Measurements from ENCODE around the gene ZIK1. TPM values are rescaled to one million over a fixed set of nuclear protein-coding genes. Genes with fewer than 3 reads are reported as not detected.

Gene ZIK1
- total and polyA plus RNA-seq, 2 donors (not counting 1 experiment from before 2014, with no cell fraction given) = 5.3 to 21.8 TPM

DNA sequence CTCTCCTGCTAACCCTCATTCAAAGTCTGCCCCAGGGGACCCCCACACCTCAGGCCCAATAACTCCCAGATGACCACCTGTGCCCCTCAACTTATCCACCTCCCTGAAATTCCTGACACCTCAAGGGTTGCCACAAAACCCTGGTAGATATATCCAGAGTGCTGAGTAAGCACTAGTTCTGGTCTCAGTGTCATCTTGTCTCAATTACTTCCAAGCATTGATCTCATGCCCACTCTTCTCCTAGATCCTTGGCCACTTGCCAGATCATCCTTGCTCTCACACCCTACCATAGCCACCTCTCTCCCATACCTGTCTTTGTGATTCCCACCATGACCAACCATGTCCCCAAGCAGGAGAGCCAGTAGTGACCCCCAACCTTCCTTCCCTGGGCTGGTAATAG, 7.3 kb upstream of the ZIK1 start:
- no peak for DNase-seq
- Histone ChIP-seq H3K9me3 (ENCODE audit: control extremely low read depth in 1 of 3, control insufficient read depth in 2 of 3, insufficient read depth in 1 of 3, low read length in 2 of 3) (peaks cover 5 to 61% (median 46%) of the 10 kb centered on the region in 3 donors), H3K4me2 (replicated peaks; ENCODE audit: low read depth, low read length, poor library complexity, severe bottlenecking) (no peak overlapping the region), H3K36me3 (replicated peaks in 1 of 2; ENCODE audit: control extremely low read depth in 1 of 2, control insufficient read depth in 1 of 2, extremely low read depth in 1 of 2, insufficient read depth in 2 of 2, low read length in 1 of 2) (peaks cover 21 to 46% of the 10 kb centered on the region in 2 experiments), H4K20me1 (ENCODE audit: control insufficient read depth, insufficient read depth, low read length, poor library complexity, severe bottlenecking) (no peaks in the 10 kb centered on the region), H3K4me3 (ENCODE audit: control extremely low read depth in 1 of 5, extremely low read depth in 1 of 5, insufficient read depth in 1 of 5, low read depth in 2 of 5, low read length in 4 of 5) (no peak overlapping the region), H2AFZ (ENCODE audit: insufficient read depth, low read depth, low read length, poor library complexity, severe bottlenecking) (no peak overlapping the region), H3K27ac (ENCODE audit: low read length in 2 of 2) (no peak overlapping the region), H3K4me1 (ENCODE audit: control insufficient read depth in 2 of 2, insufficient read depth in 2 of 2, low read length in 2 of 2) (peaks cover 13 to 19% of the 10 kb centered on the region in 2 donors), H3K9ac (ENCODE audit: low read length) (no peak overlapping the region), H3K27me3 (replicated peaks in 1 of 4; ENCODE audit: control extremely low read depth in 1 of 4, control insufficient read depth in 3 of 4, insufficient read depth in 4 of 4, low read length in 3 of 4) (no peaks in the 10 kb centered on the region), H3K79me2 (ENCODE audit: control insufficient read depth, insufficient read depth, low read length) (peaks cover 19% of the 10 kb centered on the region)
- intact Hi-C loops (cut with micrococcal nuclease) = no loop called here
- Mint-ChIP-seq H3K4me3 (peak overlapping the region; percentile 61), H3K9me3 (ENCODE audit: insufficient read depth) (peaks cover 20% of the 10 kb centered on the region), H3K4me1 (peaks cover 23% of the 10 kb centered on the region), H3K27me3 (no peaks in the 10 kb centered on the region), H3K27ac (peak overlapping the region; percentile 6)
- no peak for ATAC-seq (ENCODE audit: low read depth)
- TF ChIP-seq EZH2 (IDR thresholded peaks at IDR 0.05; ENCODE audit: borderline replicate concordance, insufficient read depth, low read depth, low read length, poor library complexity, severe bottlenecking) (no peak), CTCF (IDR thresholded peaks at IDR 0.05) (no peak)
- ChIA-PET CTCF (interaction anchor here (1.3 kb wide), 1 partner anchor 16 kb away, joined by 4 read pairs; no protein-coding TSS in a partner anchor), POLR2A (no interaction called here)

DNA sequence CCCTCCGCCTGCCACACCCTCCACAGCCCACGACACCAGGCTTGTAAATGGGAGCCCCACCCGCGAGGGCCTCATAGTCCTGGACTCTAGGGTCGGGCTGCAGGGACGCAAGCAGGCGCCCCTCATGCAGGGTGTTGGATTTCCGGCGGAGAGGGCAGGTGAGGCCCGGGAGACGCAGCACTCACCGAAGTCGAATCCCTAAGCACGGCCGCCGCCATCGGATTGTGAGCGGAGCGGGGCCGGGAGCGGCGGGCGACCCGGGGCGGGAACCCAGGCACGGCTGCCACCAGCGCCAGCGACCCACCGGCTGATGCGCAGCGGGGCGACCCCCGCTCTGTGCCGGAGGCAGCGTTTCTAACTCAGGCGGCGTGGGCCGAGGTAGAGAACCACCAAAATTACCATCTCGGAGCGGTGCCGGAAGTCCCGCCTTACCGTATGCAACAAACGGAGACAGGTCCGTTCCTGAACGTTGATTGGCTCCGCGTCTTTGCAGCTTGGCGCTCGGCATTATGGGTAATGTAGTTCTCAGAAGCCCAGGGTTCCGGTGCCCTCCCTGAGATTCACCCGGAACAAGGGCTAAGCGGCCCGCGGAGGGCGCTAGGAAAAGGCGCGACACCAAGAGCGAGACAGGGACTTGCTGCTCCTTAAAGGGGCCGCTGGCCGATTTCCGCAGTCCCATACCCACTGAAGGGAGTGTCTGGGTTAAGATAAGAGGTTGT, 5.3 kb upstream of the ZIK1 start, which contains the start of gene ZNF416:
Gene ZNF416 (minus strand): TSS at position 425 of the 719 bp plus-strand sequence. CDS start 207 bp downstream, at position 218.
- peaks cover 19 to 27% of the 10 kb centered on the region in 2 donors for H3K4me1 ChIP-seq (ENCODE audit: control insufficient read depth in 2 of 2, insufficient read depth in 2 of 2, low read length in 2 of 2)
- peak within 1 kb of the TSS; percentile 82 for H3K9ac ChIP-seq (ENCODE audit: low read length)
- H3K4me3 Mint-ChIP-seq = peak within 1 kb of the TSS; percentile 86
- H4K20me1 ChIP-seq (ENCODE audit: control insufficient read depth, insufficient read depth, low read length, poor library complexity, severe bottlenecking) = no peaks in the 10 kb centered on the region
- H3K27ac ChIP-seq (ENCODE audit: low read length in 2 of 2) = peak within 1 kb of the TSS; percentile 46 to 79
- peak within 1 kb of the TSS; percentile 85 for H2AFZ ChIP-seq (ENCODE audit: insufficient read depth, low read depth, low read length, poor library complexity, severe bottlenecking)
- no peak for TF ChIP-seq CTCF (IDR thresholded peaks at IDR 0.05)
- no peak for TF ChIP-seq EZH2 (IDR thresholded peaks at IDR 0.05; ENCODE audit: borderline replicate concordance, insufficient read depth, low read depth, low read length, poor library complexity, severe bottlenecking)
- H3K4me1 Mint-ChIP-seq = peaks cover 25% of the 10 kb centered on the region
- under 1% methylated on average over 59 of the region's 62 CpGs for WGBS (ENCODE audit: insufficient coverage)
- H3K27me3 ChIP-seq (replicated peaks in 1 of 4; ENCODE audit: control extremely low read depth in 1 of 4, control insufficient read depth in 3 of 4, insufficient read depth in 4 of 4, low read length in 3 of 4) = no peaks in the 10 kb centered on the region
- peaks cover 2 to 60% (median 32%) of the 10 kb centered on the region in 3 donors for H3K9me3 ChIP-seq (ENCODE audit: control extremely low read depth in 1 of 3, control insufficient read depth in 2 of 3, insufficient read depth in 1 of 3, low read length in 2 of 3)
- H3K4me2 ChIP-seq (replicated peaks; ENCODE audit: low read depth, low read length, poor library complexity, severe bottlenecking) = peak within 1 kb of the TSS; percentile 82
- CTCF ChIA-PET = no interaction called here
- DNase-seq (peak; percentile 99), ATAC-seq (ENCODE audit: low read depth) (peak; percentile 89)
- peak within 1 kb of the TSS; percentile 94 for H3K27ac Mint-ChIP-seq
- intact Hi-C loops (cut with micrococcal nuclease) = loop anchor here (1.0 to 2.0 kb wide), 13 partner anchors 19 to 215 kb away; partner anchors contain the start of genes TRAPPC2B, ZNF134, ZNF17 and ZNF211
- peaks cover 19% of the 10 kb centered on the region for H3K9me3 Mint-ChIP-seq (ENCODE audit: insufficient read depth)
- no peaks in the 10 kb centered on the region for H3K27me3 Mint-ChIP-seq
- POLR2A ChIA-PET = interaction anchor here (0.6 to 1.0 kb wide), 2 partner anchors 35 to 189 kb away, joined by 3 to 5 read pairs; partner anchors contain the start of gene ZNF134
- H3K36me3 ChIP-seq (replicated peaks in 1 of 2; ENCODE audit: control extremely low read depth in 1 of 2, control insufficient read depth in 1 of 2, extremely low read depth in 1 of 2, insufficient read depth in 2 of 2, low read length in 1 of 2) = peaks cover 10 to 30% of the 10 kb centered on the region in 2 experiments
- peak within 1 kb of the TSS; percentile 28 to 90 (median 72) for H3K4me3 ChIP-seq (ENCODE audit: control extremely low read depth in 1 of 5, extremely low read depth in 1 of 5, insufficient read depth in 1 of 5, low read depth in 2 of 5, low read length in 4 of 5)
- H3K79me2 ChIP-seq (ENCODE audit: control insufficient read depth, insufficient read depth, low read length) = peaks cover 36% of the 10 kb centered on the region

Data from B cell (primary cell).